Smooth muscle cell (in vitro differentiated cells): ENCODE data around the gene RCAN2. TPM values are rescaled to one million over a fixed set of nuclear protein-coding genes. Genes with fewer than 3 reads are reported as not detected.

ENCODE experiments used
- DNase-seq: peaks from one replicate; lab custom pipeline; 2025; ENCODE audit not compliant: unreplicated experiment; lab: John Stamatoyannopoulos, UW
- H2AFZ ChIP-seq: fragments of 200-600 bp; sonication (generic); 2 replicates; pipeline ENCODE4 v1.6.0; 2016; ENCODE audit warnings: antibody characterized with exemption, low read depth, mild to moderate bottlenecking
- H3F3A ChIP-seq: fragments of 200-600 bp; sonication (generic); 2 replicates; pipeline ENCODE4 v1.6.0; 2017; ENCODE audit warnings: antibody characterized with exemption, low read depth
- H3K27ac ChIP-seq: fragments of 200-600 bp; sonication (generic); 2 replicates; pipeline ENCODE4 v1.5.1; 2016; ENCODE audit warnings: low read depth, mild to moderate bottlenecking
- H3K27me3 ChIP-seq: fragments of 200-600 bp; sonication (generic); 2 replicates; pipeline ENCODE4 v1.6.1; 2016; ENCODE audit warnings: low read depth, mild to moderate bottlenecking
- H3K36me3 ChIP-seq: fragments of 200-600 bp; sonication (generic); 2 replicates; pipeline ENCODE4 v1.5.1; 2016; ENCODE audit warnings: low read depth
- H3K4me1 ChIP-seq: fragments of 200-600 bp; sonication (generic); 2 replicates; pipeline ENCODE4 v1.5.1; 2016; ENCODE audit warnings: low read depth
- H3K4me2 ChIP-seq: fragments of 200-600 bp; sonication (generic); 2 replicates; pipeline ENCODE4 v1.6.0; 2016; ENCODE audit warnings: mild to moderate bottlenecking
- H3K4me3 ChIP-seq: fragments of 200-600 bp; sonication (generic); 2 replicates; pipeline ENCODE4 v1.5.1; 2016; ENCODE audit warnings: mild to moderate bottlenecking
- H3K79me2 ChIP-seq: fragments of 200-600 bp; sonication (generic); 2 replicates; pipeline ENCODE4 v1.6.0; 2016; ENCODE audit warnings: low read depth, mild to moderate bottlenecking
- H3K9ac ChIP-seq: fragments of 200-600 bp; sonication (generic); 2 replicates; pipeline ENCODE4 v1.6.0; 2016; ENCODE audit warnings: low read depth
- H3K9me3 ChIP-seq: fragments of 200-600 bp; sonication (generic); replicated peaks from 2 replicates; pipeline ENCODE4 v1.5.1; 2016; ENCODE audit warnings: low read depth
- H4K20me1 ChIP-seq: fragments of 200-600 bp; sonication (generic); 2 replicates; pipeline ENCODE4 v1.6.0; 2016; ENCODE audit warnings: low read depth
- WGBS: methylation state at CpG from one replicate; pipeline ENCODE4 v1.1.7; 2016; ENCODE audit warnings: low lambda C conversion rate; 5-methylcytosine and 5-hydroxymethylcytosine counted together
- polyA plus RNA-seq: library from polyadenylated mRNA; unstranded; fragments of >200 nt; fragmentation: Nextera tagmentation; extraction: Ambion mirVana; gene quantifications from 2 replicates; pipeline ENCODE4 v1.2.1, GENCODE V29; 2016
- total RNA-seq: library from RNA; depleted of rRNA; stranded (reverse); fragments of >200 nt; gene quantifications from 2 replicates; pipeline ENCODE4 v1.2.3, GENCODE V29; 2014
- TF ChIP-seq, protein P1 (sequence below): fragments of 200-600 bp; sonication (generic); IDR thresholded peaks from 2 replicates; pipeline ENCODE4 v1.5.1; 2017; ENCODE audit warnings: borderline replicate concordance, mild to moderate bottlenecking, antibody characterized with exemption; ENCODE audit not compliant: insufficient read depth, poor library complexity, severe bottlenecking

The RCAN2 gene
- total and polyA plus RNA-seq, 2 experiments from 2014 or later = 2.5 to 2.7 TPM

DNA sequence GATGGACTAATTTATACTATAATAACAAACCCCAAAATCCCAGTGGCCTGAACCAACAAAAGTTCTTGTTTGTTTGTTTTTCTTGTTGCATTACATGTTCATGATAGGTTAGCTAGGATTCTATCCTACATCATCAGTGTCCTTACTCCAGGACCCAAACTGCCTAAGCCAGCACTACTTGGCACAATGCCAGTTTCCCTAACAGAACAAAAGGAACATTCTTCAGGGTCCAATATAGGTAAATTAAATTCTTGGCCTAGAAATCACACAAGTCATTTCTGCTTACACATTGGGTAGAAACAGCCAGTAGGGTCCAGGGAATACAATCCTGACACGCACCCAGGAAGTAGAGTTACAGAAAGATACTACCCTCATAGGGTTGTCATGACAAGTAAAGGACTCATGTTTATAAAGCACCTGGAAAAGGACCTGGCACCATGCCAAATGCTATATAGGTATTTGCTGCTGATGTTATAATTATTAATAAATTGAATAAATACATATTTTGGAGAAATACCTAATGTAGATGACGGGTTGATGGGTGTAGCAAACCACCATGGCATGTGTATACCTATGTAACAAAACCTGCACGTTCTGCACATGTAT is 38.8 kb downstream of the RCAN2 start:
- DNase-seq = no peak
- no peaks in the 10 kb centered on the region for H3K4me1 ChIP-seq
- no peaks in the 10 kb centered on the region for H3K27me3 ChIP-seq
- no peaks in the 10 kb centered on the region for H3K9me3 ChIP-seq
- no peaks in the 10 kb centered on the region for H3K79me2 ChIP-seq
- no peak overlapping the region for H3K4me3 ChIP-seq
- no peak overlapping the region for H3K9ac ChIP-seq
- H3F3A ChIP-seq = no peaks in the 10 kb centered on the region
- TF ChIP-seq, protein P1, sequence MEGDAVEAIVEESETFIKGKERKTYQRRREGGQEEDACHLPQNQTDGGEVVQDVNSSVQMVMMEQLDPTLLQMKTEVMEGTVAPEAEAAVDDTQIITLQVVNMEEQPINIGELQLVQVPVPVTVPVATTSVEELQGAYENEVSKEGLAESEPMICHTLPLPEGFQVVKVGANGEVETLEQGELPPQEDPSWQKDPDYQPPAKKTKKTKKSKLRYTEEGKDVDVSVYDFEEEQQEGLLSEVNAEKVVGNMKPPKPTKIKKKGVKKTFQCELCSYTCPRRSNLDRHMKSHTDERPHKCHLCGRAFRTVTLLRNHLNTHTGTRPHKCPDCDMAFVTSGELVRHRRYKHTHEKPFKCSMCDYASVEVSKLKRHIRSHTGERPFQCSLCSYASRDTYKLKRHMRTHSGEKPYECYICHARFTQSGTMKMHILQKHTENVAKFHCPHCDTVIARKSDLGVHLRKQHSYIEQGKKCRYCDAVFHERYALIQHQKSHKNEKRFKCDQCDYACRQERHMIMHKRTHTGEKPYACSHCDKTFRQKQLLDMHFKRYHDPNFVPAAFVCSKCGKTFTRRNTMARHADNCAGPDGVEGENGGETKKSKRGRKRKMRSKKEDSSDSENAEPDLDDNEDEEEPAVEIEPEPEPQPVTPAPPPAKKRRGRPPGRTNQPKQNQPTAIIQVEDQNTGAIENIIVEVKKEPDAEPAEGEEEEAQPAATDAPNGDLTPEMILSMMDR = no peak
- no peak overlapping the region for H3K4me2 ChIP-seq
- no peaks in the 10 kb centered on the region for H4K20me1 ChIP-seq
- no peak overlapping the region for H3K27ac ChIP-seq
- 94% methylated on average over 3 of the region's 3 CpGs for WGBS
- no peaks in the 10 kb centered on the region for H3K36me3 ChIP-seq
- no peak overlapping the region for H2AFZ ChIP-seq

DNA sequence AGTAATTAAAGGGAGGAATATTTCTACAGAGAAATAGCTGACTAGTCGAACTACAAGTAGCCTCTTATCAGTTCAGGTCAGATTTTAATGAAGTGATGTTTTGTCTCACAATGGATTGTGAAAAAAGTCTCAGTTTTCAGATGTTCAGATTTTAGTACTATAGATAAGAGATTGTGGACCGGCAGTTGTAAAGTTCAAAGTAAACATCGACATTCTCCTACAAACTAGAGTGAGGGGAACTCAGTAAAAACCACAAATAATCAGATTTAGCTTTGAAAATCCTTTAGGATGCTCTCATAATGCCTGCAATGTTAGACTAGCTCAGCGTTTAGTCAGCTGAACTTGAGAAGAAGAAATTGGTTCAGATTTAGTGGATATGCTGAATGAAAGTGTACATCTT is 39.9 kb downstream of the RCAN2 start:
- Histone ChIP-seq H3K4me3 (no peak overlapping the region), H3K9ac (no peak overlapping the region), H3K4me2 (peak overlapping the region; percentile 9)

DNA sequence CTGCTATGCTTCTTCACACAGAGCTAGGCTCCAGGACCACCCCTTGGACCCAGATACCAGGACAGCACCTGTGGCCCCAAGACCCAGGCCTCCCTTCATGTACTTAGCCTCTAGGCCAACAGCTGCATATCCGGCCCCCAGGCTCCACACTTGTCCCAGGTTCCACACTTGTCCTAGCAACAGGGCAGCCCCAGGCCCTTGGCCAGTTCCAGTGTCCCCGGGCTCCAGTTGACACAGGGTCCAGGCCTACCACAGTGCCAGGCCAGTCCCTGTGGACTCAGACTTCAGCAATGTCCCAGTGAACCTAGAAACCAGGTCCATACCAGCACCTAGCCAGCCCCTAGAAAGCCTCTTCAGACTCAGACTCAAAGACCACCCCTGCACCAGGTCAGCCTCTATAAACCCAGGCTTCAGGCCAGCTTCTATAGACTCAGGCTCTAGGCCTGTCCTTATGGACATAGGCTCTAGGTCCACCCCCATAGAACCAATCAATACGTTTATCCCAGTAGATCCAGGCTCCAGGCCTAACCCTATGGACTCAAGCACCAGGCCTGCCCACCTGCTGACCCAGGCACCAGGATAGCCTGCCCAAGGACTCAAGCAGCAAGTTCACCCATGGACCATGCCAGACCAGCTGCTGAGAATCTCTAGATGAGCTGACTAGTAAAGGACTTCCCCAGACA is 46.3 kb downstream of the RCAN2 start:
- Histone ChIP-seq H3K79me2 (no peaks in the 10 kb centered on the region), H3K9me3 (no peaks in the 10 kb centered on the region), H2AFZ (no peak overlapping the region), H3K36me3 (no peaks in the 10 kb centered on the region), H3K4me2 (no peak overlapping the region), H3K9ac (no peak overlapping the region), H4K20me1 (no peaks in the 10 kb centered on the region), H3F3A (no peaks in the 10 kb centered on the region), H3K27ac (no peak overlapping the region), H3K4me1 (no peaks in the 10 kb centered on the region), H3K27me3 (no peaks in the 10 kb centered on the region), H3K4me3 (no peak overlapping the region)
- TF ChIP-seq, protein P1 = no peak
- 90% methylated on average over 3 of the region's 3 CpGs for WGBS
- DNase-seq = no peak

More for the DNA sequence above, 39.9 kb downstream of the RCAN2 start:
- no peak overlapping the region for H3K27ac ChIP-seq
- H4K20me1 ChIP-seq = no peaks in the 10 kb centered on the region
- H3F3A ChIP-seq = no peaks in the 10 kb centered on the region
- no peak overlapping the region for H2AFZ ChIP-seq
- no peaks in the 10 kb centered on the region for H3K79me2 ChIP-seq
- H3K4me1 ChIP-seq = no peaks in the 10 kb centered on the region
- 18% methylated on average over 4 of the region's 4 CpGs for WGBS
- no peaks in the 10 kb centered on the region for H3K9me3 ChIP-seq
- DNase-seq = no peak
- no peaks in the 10 kb centered on the region for H3K36me3 ChIP-seq
- TF ChIP-seq, protein P1 = no peak
- H3K27me3 ChIP-seq = no peaks in the 10 kb centered on the region
